ENCODE measurements around the gene ZC3H4. TPM values are rescaled to one million over a fixed set of nuclear protein-coding genes. Genes with fewer than 3 reads are reported as not detected.
A peak's percentile ranks its signal among the peaks of the same experiment; 100 is the strongest.

Gene ZC3H4
- total RNA-seq, 1 donor from 2014 or later, result 94.7 TPM

DNA sequence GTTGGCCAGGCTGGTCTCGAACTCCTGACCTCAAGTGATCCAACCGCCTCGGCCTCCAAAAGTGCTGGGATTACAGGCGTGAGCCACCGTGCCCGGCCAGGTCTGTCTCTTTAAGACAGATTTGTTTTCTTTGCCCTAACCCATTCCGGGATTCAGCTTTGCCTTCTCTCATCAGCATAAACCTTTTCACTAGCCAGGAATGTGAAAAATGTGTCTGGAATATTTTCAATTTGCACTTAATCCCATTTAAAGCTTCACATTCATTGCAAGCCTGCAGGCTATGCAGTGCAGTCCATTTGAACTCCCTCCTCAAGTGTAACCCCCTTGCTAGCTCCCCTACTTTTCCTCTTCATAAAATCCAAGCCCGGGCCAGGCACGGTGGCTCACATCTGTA, 64.3 kb downstream of the ZC3H4 start:
- no peak for DNase-seq (ENCODE audit: low spot score, unreplicated experiment)
- TF ChIP-seq, protein P1, sequence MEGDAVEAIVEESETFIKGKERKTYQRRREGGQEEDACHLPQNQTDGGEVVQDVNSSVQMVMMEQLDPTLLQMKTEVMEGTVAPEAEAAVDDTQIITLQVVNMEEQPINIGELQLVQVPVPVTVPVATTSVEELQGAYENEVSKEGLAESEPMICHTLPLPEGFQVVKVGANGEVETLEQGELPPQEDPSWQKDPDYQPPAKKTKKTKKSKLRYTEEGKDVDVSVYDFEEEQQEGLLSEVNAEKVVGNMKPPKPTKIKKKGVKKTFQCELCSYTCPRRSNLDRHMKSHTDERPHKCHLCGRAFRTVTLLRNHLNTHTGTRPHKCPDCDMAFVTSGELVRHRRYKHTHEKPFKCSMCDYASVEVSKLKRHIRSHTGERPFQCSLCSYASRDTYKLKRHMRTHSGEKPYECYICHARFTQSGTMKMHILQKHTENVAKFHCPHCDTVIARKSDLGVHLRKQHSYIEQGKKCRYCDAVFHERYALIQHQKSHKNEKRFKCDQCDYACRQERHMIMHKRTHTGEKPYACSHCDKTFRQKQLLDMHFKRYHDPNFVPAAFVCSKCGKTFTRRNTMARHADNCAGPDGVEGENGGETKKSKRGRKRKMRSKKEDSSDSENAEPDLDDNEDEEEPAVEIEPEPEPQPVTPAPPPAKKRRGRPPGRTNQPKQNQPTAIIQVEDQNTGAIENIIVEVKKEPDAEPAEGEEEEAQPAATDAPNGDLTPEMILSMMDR (IDR thresholded peaks at IDR 0.05; ENCODE audit: unreplicated experiment), result no peak
- peak overlapping the region; percentile 62 for H3K27ac Mint-ChIP-seq
- peaks cover 15% of the 10 kb centered on the region for H3K4me1 Mint-ChIP-seq (ENCODE audit: low read depth)
- H3K9me3 Mint-ChIP-seq (ENCODE audit: low read depth), result peaks cover 3% of the 10 kb centered on the region
- peak overlapping the region; percentile 86 for H3K4me3 Mint-ChIP-seq (ENCODE audit: low read depth)
- peaks cover 2% of the 10 kb centered on the region for H3K36me3 Mint-ChIP-seq (ENCODE audit: insufficient read depth)
- H3K27me3 Mint-ChIP-seq, result no peaks in the 10 kb centered on the region

DNA sequence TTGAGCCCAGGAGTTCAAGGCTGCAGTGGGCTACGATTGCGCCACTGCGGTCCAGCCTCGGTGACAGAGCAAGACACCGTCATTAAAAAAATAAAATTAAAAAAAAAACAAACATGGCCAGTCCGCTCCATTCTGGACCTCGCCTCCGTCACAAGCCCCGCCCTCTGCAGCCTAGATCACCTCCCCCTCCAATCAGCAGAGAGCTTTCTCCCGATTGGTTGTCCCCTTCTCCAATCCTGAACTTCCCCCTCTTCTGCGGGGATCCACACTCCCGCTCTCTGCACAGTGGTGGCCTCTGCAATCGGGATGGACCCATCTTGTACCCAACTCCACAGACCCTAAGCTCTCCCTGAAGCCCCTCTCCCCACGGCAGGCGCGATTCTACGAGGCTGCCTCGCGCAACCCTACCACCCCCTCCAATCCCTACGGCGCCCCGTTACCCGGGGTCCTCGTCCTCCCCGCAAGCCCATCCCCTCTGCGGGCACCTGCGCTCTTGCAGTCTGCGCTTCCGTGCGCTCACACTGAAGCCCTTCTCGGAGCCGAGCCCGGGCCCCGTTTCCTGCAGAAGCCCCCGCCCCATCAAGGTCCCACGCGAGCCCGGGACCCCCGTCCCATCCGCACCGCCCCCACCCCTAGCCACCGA, 65.7 kb downstream of the ZC3H4 start:
- TF ChIP-seq, protein P1 (IDR thresholded peaks at IDR 0.05; ENCODE audit: unreplicated experiment), result no peak
- H3K9me3 Mint-ChIP-seq (ENCODE audit: low read depth), result no peaks in the 10 kb centered on the region
- H3K27ac Mint-ChIP-seq, result peak overlapping the region; percentile 92
- H3K4me1 Mint-ChIP-seq (ENCODE audit: low read depth), result peaks cover 15% of the 10 kb centered on the region
- H3K36me3 Mint-ChIP-seq (ENCODE audit: insufficient read depth), result peaks cover 2% of the 10 kb centered on the region
- H3K27me3 Mint-ChIP-seq, result no peaks in the 10 kb centered on the region
- peak overlapping the region; percentile 98 for H3K4me3 Mint-ChIP-seq (ENCODE audit: low read depth)
- DNase-seq (ENCODE audit: low spot score, unreplicated experiment), result peak; percentile 59

DNA sequence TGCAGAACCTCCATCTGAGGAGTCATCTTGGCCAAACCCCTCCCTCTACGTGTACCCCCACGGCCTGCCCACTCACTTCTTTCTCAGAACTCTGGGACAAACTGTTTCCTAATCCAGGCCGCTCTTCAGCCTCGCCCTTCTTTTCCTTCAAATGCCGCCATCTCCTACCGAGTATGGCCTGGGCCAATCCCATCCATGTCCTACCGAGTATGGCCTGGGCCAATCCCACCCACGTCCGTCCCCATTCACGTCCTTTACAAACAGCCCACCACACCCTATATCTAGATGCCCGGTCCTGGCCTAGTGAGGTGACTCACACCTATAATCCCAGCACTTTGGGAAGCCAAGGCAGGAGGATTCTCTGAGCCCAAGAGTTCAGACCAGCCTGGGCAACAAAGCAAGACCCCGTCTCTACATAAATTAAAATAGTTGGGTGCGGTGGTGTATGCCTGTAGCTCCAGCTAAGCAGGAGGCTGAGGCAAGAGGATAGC, 66.3 kb downstream of the ZC3H4 start:
- DNase-seq (ENCODE audit: low spot score, unreplicated experiment), result no peak
- peaks cover 15% of the 10 kb centered on the region for H3K4me1 Mint-ChIP-seq (ENCODE audit: low read depth)
- TF ChIP-seq, protein P1 (IDR thresholded peaks at IDR 0.05; ENCODE audit: unreplicated experiment), result no peak
- H3K36me3 Mint-ChIP-seq (ENCODE audit: insufficient read depth), result peaks cover 2% of the 10 kb centered on the region
- H3K9me3 Mint-ChIP-seq (ENCODE audit: low read depth), result no peaks in the 10 kb centered on the region
- H3K4me3 Mint-ChIP-seq (ENCODE audit: low read depth), result peak overlapping the region; percentile 98
- H3K27ac Mint-ChIP-seq, result no peak overlapping the region
- H3K27me3 Mint-ChIP-seq, result no peaks in the 10 kb centered on the region

DNA sequence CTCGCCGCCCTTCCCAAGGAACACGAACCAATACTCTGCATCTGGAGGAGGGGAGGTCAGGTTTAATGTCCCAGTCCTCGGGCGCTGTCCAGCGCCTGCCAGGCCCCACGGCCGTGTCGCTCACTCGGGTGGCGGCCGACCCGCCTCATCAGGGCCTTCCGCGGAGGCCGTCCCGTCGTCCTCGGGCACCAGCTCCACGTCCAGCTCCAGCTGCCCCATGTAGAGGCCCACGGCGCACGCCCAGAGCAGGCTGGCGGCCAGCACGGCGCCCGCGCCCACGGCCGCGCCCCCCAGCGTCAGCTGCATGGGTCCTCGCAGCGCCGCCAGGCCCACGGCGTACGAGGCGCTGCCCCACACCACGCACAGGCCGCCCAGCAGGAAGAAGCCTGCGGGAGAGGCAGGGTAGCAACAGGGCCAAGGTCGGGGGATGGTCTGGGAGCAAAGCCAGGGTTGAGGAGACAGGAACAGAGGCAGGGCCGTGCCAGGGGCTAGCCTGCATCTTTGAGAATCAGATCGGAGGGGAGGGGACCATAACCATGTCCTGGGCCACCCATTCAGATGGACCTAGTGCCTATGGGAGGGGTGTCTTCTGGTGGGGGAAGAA, 67.6 kb downstream of the ZC3H4 start:
- Mint-ChIP-seq H3K27ac (no peak overlapping the region), H3K36me3 (ENCODE audit: insufficient read depth) (peaks cover 4% of the 10 kb centered on the region), H3K9me3 (ENCODE audit: low read depth) (no peaks in the 10 kb centered on the region), H3K27me3 (no peaks in the 10 kb centered on the region), H3K4me1 (ENCODE audit: low read depth) (peaks cover 13% of the 10 kb centered on the region), H3K4me3 (ENCODE audit: low read depth) (no peak overlapping the region)
- DNase-seq (ENCODE audit: low spot score, unreplicated experiment), result no peak
- TF ChIP-seq, protein P1 (IDR thresholded peaks at IDR 0.05; ENCODE audit: unreplicated experiment), result no peak

DNA sequence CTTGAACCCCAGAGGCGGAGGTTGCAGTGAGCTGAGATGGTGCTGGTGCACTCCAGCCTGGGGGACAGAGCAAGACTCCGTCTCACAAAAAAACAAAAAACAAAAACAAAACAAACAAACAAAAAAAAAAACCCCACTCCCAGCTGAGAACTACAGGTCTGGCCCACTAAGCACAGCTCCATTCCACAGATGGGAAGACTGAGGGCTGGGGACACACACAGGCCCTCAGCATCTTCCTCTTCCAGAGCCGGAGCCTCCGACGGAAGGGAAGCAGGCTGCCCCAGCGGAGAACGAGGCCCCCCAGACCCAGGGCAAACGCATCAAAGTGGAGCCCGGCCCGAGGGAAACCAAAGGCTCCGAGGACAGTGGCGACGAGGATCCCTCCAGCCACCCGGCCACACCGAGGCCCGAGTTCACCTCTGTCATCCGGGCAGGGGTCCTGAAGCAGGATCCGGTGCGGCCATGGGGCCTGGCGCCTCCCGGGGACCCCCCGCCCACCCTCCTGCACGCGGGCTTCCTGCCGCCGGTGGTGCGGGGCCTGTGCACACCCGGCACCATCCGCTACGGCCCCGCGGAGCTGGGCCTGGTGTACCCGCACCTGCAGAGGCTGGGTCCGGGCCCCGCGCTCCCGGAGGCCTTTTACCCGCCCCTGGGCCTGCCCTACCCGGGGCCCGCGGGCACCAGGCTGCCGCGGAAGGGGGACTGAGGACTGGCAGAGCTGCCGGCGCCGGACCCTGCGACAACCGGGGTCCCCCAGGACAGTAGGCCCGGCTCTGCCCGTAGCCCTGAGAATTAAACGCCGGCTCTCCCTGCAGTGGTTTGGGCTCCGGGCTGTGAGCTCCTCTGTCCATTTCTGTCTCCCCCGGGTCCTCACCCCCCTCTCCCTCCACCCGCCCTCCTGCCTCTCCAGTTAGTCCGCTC, 68.4 kb downstream of the ZC3H4 start:
- DNase-seq (ENCODE audit: low spot score, unreplicated experiment), result no peak
- TF ChIP-seq, protein P1 (IDR thresholded peaks at IDR 0.05; ENCODE audit: unreplicated experiment), result no peak
- H3K27me3 Mint-ChIP-seq, result no peaks in the 10 kb centered on the region
- no peak overlapping the region for H3K27ac Mint-ChIP-seq
- peaks cover 4% of the 10 kb centered on the region for H3K36me3 Mint-ChIP-seq (ENCODE audit: insufficient read depth)
- no peak overlapping the region for H3K4me3 Mint-ChIP-seq (ENCODE audit: low read depth)
- no peaks in the 10 kb centered on the region for H3K9me3 Mint-ChIP-seq (ENCODE audit: low read depth)
- peaks cover 8% of the 10 kb centered on the region for H3K4me1 Mint-ChIP-seq (ENCODE audit: low read depth)

Measured in progenitor cell of endocrine pancreas (in vitro differentiated cells).